GM10248 (cell line): Measurements from ENCODE around the gene ACTR6.
"Not testable (repeated sequence)": the region's sequence is repeated elsewhere in the genome, so short reads cannot be mapped to it uniquely, and the experiment has no call there.

ENCODE experiments used
- CTCF ChIA-PET: fragments of 300-600 bp; sonication (Branson Sonifier 250); formaldehyde crosslinking; extraction: SDS; loops from one replicate; lab custom pipeline; 2021; ENCODE audit warnings: antibody characterized with exemption; lab: Yijun Ruan, JAX
- POLR2A ChIA-PET: fragments of 350-650 bp; sonication (Branson Sonifier 250); formaldehyde crosslinking; extraction: SDS; loops from one replicate; lab custom pipeline; 2020; ENCODE audit warnings: antibody characterized with exemption; lab: Yijun Ruan, JAX
- DNase-seq: peaks from one replicate; pipeline ENCODE4 v3.0.0; 2012; ENCODE audit errors: extremely low spot score
- TF ChIP-seq, protein P1 (sequence below): IDR thresholded peaks from 2 replicates; pipeline ENCODE4 v1.5.1; 2012; ENCODE audit warnings: mild to moderate bottlenecking, low read depth; ENCODE audit errors: extremely low read depth, missing control alignments, control extremely low read depth

Gene ACTR6

GRCh38 chr12:100213016-100213891 is 12.6 kb downstream of the ACTR6 start:
- no peak for DNase-seq
- ChIA-PET CTCF (interaction anchor here (0.7 to 2.1 kb wide), 4 partner anchors 11 to 59 kb away, joined by 3 to 10 read pairs (median 4); partner anchors contain the start of gene ACTR6), POLR2A (no interaction called here)
- TF ChIP-seq, protein P1, sequence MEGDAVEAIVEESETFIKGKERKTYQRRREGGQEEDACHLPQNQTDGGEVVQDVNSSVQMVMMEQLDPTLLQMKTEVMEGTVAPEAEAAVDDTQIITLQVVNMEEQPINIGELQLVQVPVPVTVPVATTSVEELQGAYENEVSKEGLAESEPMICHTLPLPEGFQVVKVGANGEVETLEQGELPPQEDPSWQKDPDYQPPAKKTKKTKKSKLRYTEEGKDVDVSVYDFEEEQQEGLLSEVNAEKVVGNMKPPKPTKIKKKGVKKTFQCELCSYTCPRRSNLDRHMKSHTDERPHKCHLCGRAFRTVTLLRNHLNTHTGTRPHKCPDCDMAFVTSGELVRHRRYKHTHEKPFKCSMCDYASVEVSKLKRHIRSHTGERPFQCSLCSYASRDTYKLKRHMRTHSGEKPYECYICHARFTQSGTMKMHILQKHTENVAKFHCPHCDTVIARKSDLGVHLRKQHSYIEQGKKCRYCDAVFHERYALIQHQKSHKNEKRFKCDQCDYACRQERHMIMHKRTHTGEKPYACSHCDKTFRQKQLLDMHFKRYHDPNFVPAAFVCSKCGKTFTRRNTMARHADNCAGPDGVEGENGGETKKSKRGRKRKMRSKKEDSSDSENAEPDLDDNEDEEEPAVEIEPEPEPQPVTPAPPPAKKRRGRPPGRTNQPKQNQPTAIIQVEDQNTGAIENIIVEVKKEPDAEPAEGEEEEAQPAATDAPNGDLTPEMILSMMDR = no peak

DNA sequence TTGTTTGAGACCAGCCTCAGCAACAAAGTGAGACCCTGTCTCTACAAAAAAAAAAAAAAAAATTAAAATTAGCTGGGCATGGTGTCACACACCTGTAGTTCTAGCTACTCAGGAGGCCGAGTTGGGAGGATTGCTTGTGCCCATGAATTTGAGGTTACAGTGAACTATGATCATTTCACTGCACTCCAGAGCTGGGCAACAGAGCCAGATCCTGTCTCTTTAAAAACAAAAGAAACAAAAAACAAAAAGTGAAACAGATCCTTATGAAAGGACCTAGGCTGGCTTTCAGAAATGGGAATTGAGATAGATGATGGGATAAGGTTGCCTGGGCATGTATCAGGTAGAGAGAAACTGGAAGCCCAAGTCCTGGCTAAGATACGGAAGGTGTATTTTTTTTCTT is 13.9 kb downstream of the ACTR6 start:
- TF ChIP-seq, protein P1 = no peak
- ChIA-PET POLR2A (interaction anchor here (0.7 kb wide), 1 partner anchor 54 kb away, joined by 3 read pairs; no protein-coding TSS in a partner anchor), CTCF (interaction anchor here (1.5 to 2.1 kb wide), 2 partner anchors 14 to 15 kb away, joined by 3 to 10 read pairs; partner anchors contain the start of gene ACTR6)
- no peak for DNase-seq

DNA sequence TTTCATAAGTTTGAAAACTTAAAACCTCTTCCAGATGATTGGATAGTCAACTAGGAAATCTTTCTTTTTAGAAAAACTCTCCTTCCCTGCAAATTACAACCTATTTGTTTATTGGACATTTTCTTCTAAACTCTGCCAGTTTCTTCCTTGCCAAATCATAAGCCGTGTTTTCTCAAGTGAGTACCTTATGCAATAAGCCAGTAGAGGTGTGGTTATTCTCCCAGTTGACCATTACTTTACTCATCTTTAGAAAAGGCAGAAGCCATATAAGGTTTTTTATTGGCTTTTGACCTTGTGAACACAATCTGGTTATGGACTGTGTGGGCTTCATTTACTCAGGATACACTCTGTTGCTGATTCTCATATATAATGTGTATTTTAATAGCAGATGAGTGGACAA is 14.6 kb downstream of the ACTR6 start:
- no peak for DNase-seq
- TF ChIP-seq, protein P1 = no peak
- ChIA-PET CTCF (no interaction called here), POLR2A (no interaction called here)

DNA sequence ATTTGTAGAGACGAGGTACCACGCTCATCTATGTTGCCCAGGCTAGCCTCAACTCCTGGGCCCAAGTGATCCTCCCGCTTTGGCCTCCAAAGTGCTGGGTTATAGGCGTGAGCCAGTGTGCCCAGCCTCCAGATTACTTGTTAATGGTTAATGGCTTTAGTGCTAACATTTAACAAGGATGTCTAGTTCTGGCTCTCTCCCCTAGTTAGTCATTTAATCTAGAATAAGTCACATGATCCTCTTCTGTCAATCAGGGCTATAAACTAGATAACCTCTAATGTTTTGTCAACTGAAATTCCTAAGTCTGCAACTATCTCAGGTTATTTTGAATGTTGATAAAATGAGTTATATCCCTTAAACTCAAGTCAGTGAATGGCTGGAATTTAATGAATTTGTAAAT is 15.7 kb downstream of the ACTR6 start:
- TF ChIP-seq, protein P1 = no peak
- no peak for DNase-seq
- POLR2A ChIA-PET = no interaction called here
- CTCF ChIA-PET = no interaction called here

DNA sequence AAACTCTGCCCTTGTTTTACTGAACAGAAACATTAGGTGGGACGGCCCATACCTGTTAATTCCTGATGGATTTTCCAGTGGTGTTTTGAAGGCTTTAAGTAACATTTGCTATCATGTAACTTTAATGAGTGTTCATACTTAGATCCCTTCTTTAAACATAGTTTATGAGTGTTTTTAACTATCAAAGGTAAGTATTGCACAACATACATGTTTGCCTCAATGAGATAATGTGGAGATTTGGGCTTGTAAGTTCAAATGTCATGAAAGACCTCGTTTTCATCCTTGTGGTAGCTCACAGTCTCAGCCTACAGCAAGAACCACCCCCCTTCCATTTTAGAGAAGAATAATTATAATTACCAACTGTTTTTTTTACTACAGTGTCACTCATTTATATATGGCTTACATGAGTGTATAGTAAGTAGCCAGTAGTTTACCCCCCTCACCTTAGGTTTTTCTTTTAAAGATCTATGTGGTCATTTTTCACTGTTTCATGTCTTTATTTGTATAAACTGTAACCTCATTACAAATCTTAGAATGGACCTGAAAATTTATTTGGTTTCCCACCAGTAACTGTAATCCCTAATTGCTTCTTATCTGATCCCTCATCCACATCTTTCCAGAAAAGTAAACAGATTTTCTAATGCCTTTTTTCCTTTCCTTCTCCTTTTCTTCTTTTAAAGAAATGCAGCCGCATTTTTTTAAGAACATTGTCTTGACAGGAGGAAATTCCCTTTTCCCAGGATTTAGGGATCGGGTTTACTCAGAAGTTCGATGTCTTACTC is 18.9 kb downstream of the ACTR6 start:
- ChIA-PET CTCF (no interaction called here), POLR2A (no interaction called here)
- TF ChIP-seq, protein P1 = no peak
- DNase-seq = no peak

DNA sequence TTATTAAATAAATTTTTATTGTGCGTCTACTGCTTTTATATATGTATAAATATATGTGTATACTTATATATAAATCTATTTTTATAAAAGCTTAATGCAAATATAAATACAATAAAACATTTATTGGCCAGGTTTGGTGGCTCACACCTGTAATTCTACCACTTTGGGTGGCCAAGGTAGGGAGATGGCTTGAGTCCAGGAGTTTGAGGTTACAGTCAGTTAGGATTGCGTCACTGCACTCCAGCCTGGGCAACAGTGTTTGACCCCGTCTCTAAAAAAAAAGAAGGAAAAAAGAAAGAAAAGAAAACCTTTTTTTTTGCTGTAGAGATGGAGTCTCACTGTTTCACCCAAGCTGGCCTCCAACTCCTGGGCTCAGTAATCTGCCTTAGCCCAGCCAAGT is 20.9 kb downstream of the ACTR6 start:
- DNase-seq = no peak
- TF ChIP-seq, protein P1 = no peak
- ChIA-PET CTCF (interaction anchor here (1.0 to 1.7 kb wide), 3 partner anchors 11 to 45 kb away, joined by 3 to 10 read pairs (median 4); partner anchors contain the start of genes DEPDC4 and SCYL2), POLR2A (no interaction called here)

DNA sequence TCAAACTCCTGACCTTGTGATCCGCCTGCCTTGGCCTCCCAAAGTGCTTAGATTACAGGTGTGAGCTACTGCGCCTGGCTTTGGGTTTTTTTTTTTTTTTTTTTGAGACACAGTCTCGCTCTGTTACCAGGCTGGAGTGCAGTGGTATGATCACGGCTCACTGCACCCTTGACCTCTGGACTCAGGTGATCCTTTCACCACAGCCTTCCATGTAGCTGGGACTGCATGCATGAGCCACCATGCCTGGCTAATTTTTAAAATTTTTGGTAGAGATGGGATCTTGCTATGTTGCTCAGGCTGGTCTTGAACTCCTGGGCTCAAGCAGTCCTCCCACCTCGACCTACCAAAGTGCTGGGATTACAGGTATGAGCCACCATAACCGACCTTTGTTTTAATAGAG is 21.6 kb downstream of the ACTR6 start:
- POLR2A ChIA-PET, DNase-seq: not testable (repeated sequence)
- CTCF ChIA-PET = interaction anchor here (1.3 to 1.7 kb wide), 2 partner anchors 13 kb away, joined by 3 to 10 read pairs; no protein-coding TSS in a partner anchor
